H1 (cell line): ENCODE measurements around the gene CD247.

Experiments
- ATF2 ChIP-seq: IDR thresholded peaks from 2 replicates; pipeline ENCODE4 v1.6.1; 2012; ENCODE audit warnings: low read length, inconsistent platforms
- CHD1 ChIP-seq: IDR thresholded peaks from 2 replicates; pipeline ENCODE4 v1.6.1; 2012; ENCODE audit warnings: low read depth, low read length, improper control_type of control experiment
- CHD2 ChIP-seq: IDR thresholded peaks from 2 replicates; pipeline ENCODE4 v1.6.1; 2012; ENCODE audit warnings: low read length, improper control_type of control experiment
- CREB1 ChIP-seq: IDR thresholded peaks from 2 replicates; pipeline ENCODE4 v1.6.1; 2012; ENCODE audit warnings: inconsistent platforms
- CTCF ChIP-seq, 3 experiments: IDR thresholded peaks; 1 replicate in 2 of 3; 2 replicates in 1 of 3; pipeline versions ENCODE4 v1.5.1 to v1.6.1; 2011; ENCODE audit warnings: low read length in 3 of 3, mild to moderate bottlenecking in 3 of 3, inconsistent platforms in 2 of 3, low read depth in 1 of 3, moderate library complexity in 1 of 3; ENCODE audit not compliant: insufficient read depth in 1 of 3; ENCODE audit errors: control extremely low read depth in 1 of 3
- EP300 ChIP-seq, 2 experiments: IDR thresholded peaks; 1 replicate in 1 of 2; 2 replicates in 1 of 2; pipeline ENCODE4 v1.6.1; 2011 to 2012; ENCODE audit warnings: low read depth in 2 of 2, low read length in 2 of 2, mild to moderate bottlenecking in 2 of 2, borderline replicate concordance in 1 of 2, inconsistent platforms in 1 of 2, moderate library complexity in 1 of 2
- EZH2 ChIP-seq: fragments of 200-600 bp; sonication (generic); IDR thresholded peaks from 2 replicates; pipeline ENCODE4 v1.7.1; 2012; ENCODE audit warnings: low read depth, mild to moderate bottlenecking, moderate library complexity, low read length, inconsistent platforms; ENCODE audit not compliant: severe bottlenecking
- GABPA ChIP-seq: IDR thresholded peaks from 2 replicates; pipeline ENCODE4 v1.6.1; 2011; ENCODE audit warnings: mild to moderate bottlenecking, low read length, moderate library complexity, borderline replicate concordance; ENCODE audit not compliant: insufficient read depth
- JUN ChIP-seq: IDR thresholded peaks from 2 replicates; pipeline ENCODE4 v1.6.1; 2011; ENCODE audit warnings: low read depth, mild to moderate bottlenecking, improper control_type of control experiment, low read length
- MAX ChIP-seq: IDR thresholded peaks from 2 replicates; pipeline ENCODE4 v1.6.1; 2012; ENCODE audit warnings: inconsistent platforms
- POLR2A ChIP-seq, 2 experiments: IDR thresholded peaks; 1 replicate in 1 of 2; 2 replicates in 1 of 2; pipeline ENCODE4 v1.6.1; 2011; ENCODE audit warnings: low read depth in 2 of 2, low read length in 2 of 2, mild to moderate bottlenecking in 2 of 2; ENCODE audit errors: control extremely low read depth in 1 of 2
- TAF1 ChIP-seq: IDR thresholded peaks from 2 replicates; pipeline ENCODE4 v1.6.1; 2011; ENCODE audit warnings: mild to moderate bottlenecking, low read depth, low read length
- TCF12 ChIP-seq: IDR thresholded peaks from 2 replicates; pipeline ENCODE4 v1.6.1; 2011; ENCODE audit warnings: low read depth, mild to moderate bottlenecking, low read length
- USF2 ChIP-seq: IDR thresholded peaks from 2 replicates; pipeline ENCODE4 v1.6.1; 2011; ENCODE audit warnings: low read length, improper control_type of control experiment

GRCh38 chr1:167450843-167451242 lies 67.5 kb downstream of the CD247 start:
- TF ChIP-seq CTCF (IDR thresholded peaks at IDR 0.05; ENCODE audit: control extremely low read depth in 1 of 3, insufficient read depth in 1 of 3, low read depth in 1 of 3, low read length in 3 of 3) (no peak), EZH2 (no peak), POLR2A (IDR thresholded peaks at IDR 0.05; ENCODE audit: control extremely low read depth in 1 of 2, low read depth in 2 of 2, low read length in 2 of 2) (no peak), USF2 (no peak), ATF2 (no peak), CHD2 (no peak), EP300 (IDR thresholded peaks at IDR 0.05; ENCODE audit: borderline replicate concordance in 1 of 2, low read depth in 2 of 2, low read length in 2 of 2) (no peak), TCF12 (no peak), GABPA (no peak), JUN (no peak), CREB1 (no peak), CHD1 (no peak), MAX (no peak), TAF1 (no peak)
